Caco-2 (cell line): ENCODE data around the gene EXOC6. TPM values are rescaled to one million over a fixed set of nuclear protein-coding genes. Genes with fewer than 3 reads are reported as not detected.

Experiments
- BruUV-seq: library from RNA; stranded (reverse); fragments of 400-500 nt; replicated peaks from 2 replicates; lab custom pipeline; 2021; lab: Mats Ljungman, UMichigan
- CTCF ChIA-PET: fragments of 300-600 bp; sonication (Branson Sonifier 250); formaldehyde crosslinking; loops from one replicate; lab custom pipeline; 2022; ENCODE audit warnings: antibody characterized with exemption; lab: Charles Lee
- POLR2A ChIA-PET: fragments of 300-600 bp; sonication (Branson Sonifier 250); formaldehyde crosslinking; loops from one replicate; lab custom pipeline; 2022; ENCODE audit warnings: antibody characterized with exemption; lab: Charles Lee
- DNase-seq, 2 experiments: peaks; one replicate each; pipeline versions ENCODE4 v3.0.0 to v3.0.0-alpha.2; 2020 to 2022
- H3K27me3 ChIP-seq: replicated peaks from 2 replicates; pipeline ENCODE4 v1.6.0; 2011; ENCODE audit warnings: low read length; ENCODE audit not compliant: control insufficient read depth, insufficient read depth
- H3K36me3 ChIP-seq: 2 replicates; pipeline ENCODE4 v1.5.1; 2011; ENCODE audit warnings: low read length; ENCODE audit not compliant: control insufficient read depth, insufficient read depth
- H3K4me1 ChIP-seq: fragments of 250-450 bp; sonication (Bioruptor Pico); 2 replicates; pipeline ENCODE4 v1.5.1; 2020; ENCODE audit warnings: mild to moderate bottlenecking
- H3K4me3 ChIP-seq: 2 replicates; pipeline ENCODE4 v1.5.1; 2011; ENCODE audit warnings: low read depth, mild to moderate bottlenecking, control low read depth, low read length
- H3K9me3 ChIP-seq: fragments of 250-450 bp; sonication (Bioruptor Pico); 2 replicates; pipeline ENCODE4 v1.5.1; 2020; ENCODE audit warnings: mild to moderate bottlenecking, moderate library complexity
- H3K27ac Mint-ChIP-seq: one replicate; pipeline ENCODE4 v1.8.0; 2022; ENCODE audit warnings: mixed read lengths; ENCODE audit not compliant: unreplicated experiment
- H3K27me3 Mint-ChIP-seq: one replicate; pipeline ENCODE4 v1.8.0; 2022; ENCODE audit warnings: mixed read lengths; ENCODE audit not compliant: insufficient read depth, unreplicated experiment
- H3K36me3 Mint-ChIP-seq: one replicate; pipeline ENCODE4 v1.8.0; 2022; ENCODE audit warnings: mild to moderate bottlenecking, mixed read lengths; ENCODE audit not compliant: insufficient read depth, unreplicated experiment
- H3K4me1 Mint-ChIP-seq: one replicate; pipeline ENCODE4 v1.8.0; 2022; ENCODE audit warnings: low read depth, mixed read lengths; ENCODE audit not compliant: unreplicated experiment
- H3K4me3 Mint-ChIP-seq: one replicate; pipeline ENCODE4 v1.8.0; 2022; ENCODE audit warnings: mild to moderate bottlenecking, moderate library complexity, mixed read lengths; ENCODE audit not compliant: unreplicated experiment
- H3K9me3 Mint-ChIP-seq: one replicate; pipeline ENCODE4 v1.8.0; 2022; ENCODE audit warnings: mixed read lengths; ENCODE audit not compliant: unreplicated experiment
- CTCF ChIP-seq, 2 experiments: fragments of 200-600 bp in 1 of 2; IDR thresholded peaks; 1 replicate in 1 of 2; 2 replicates in 1 of 2; pipeline versions ENCODE4 v1.5.1 to v1.8.0; 2011 to 2022; ENCODE audit warnings: antibody characterized with exemption in 1 of 2, control low read depth in 1 of 2, inconsistent platforms in 1 of 2, low read depth in 1 of 2, low read length in 1 of 2, mild to moderate bottlenecking in 1 of 2, moderate library complexity in 1 of 2; ENCODE audit not compliant: insufficient read depth in 1 of 2, severe bottlenecking in 1 of 2, unreplicated experiment in 1 of 2
- intact Hi-C: fragments of 100-400 bp; cut with micrococcal nuclease; formaldehyde crosslinking; loops from one replicate; pipeline ENCODE4 v1.10.0; 2022; ENCODE audit not compliant: unreplicated experiment
- total RNA-seq: library from RNA; stranded (reverse); gene quantifications from 2 replicates; pipeline ENCODE4 v1.2.3, GENCODE V29; 2022

EXOC6 gene
- total RNA-seq, 1 experiment from 2014 or later = 12.5 TPM

DNA sequence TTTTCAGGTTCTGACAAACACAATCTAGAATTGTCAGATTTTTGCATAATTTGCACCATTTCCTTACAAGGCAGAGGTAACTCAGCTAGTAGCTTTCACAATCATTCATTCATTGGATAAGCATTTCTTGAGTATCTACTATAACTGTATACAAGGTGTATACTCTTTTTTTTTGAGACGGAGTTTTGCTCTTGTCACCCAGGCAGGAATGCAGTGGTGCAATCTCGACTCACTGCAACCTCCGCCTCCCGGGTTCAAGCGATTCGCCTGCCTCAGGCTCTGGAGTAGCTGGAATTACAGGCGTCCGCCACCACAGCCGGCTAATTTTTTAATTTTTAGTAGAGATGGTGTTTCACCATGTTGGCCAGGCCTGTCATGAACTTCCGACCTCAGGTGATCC lies 16.2 kb upstream of the EXOC6 start:
- Mint-ChIP-seq H3K9me3 (no peaks in the 10 kb centered on the region), H3K27ac (no peak overlapping the region), H3K36me3 (no peaks in the 10 kb centered on the region), H3K4me3 (no peak overlapping the region), H3K4me1 (peaks cover 13% of the 10 kb centered on the region), H3K27me3 (no peaks in the 10 kb centered on the region)
- CTCF ChIA-PET = no interaction called here
- intact Hi-C loops = no loop called here
- Histone ChIP-seq H3K36me3 (no peaks in the 10 kb centered on the region), H3K4me1 (peaks cover 4% of the 10 kb centered on the region; the same call in 1 of the 2 replicates), H3K4me3 (no peak overlapping the region), H3K27me3 (no peaks in the 10 kb centered on the region), H3K9me3 (no peaks in the 10 kb centered on the region)
- TF ChIP-seq CTCF (IDR thresholded peaks at IDR 0.05; ENCODE audit: insufficient read depth in 1 of 2, low read depth in 1 of 2, low read length in 1 of 2, severe bottlenecking in 1 of 2, unreplicated experiment in 1 of 2) = no peak
- POLR2A ChIA-PET = no interaction called here
- BruUV-seq = no TSS peak
- DNase-seq = no peak

GRCh38 chr10:92832998-92833650 lies 15.2 kb upstream of the EXOC6 start:
- H3K36me3 Mint-ChIP-seq = no peaks in the 10 kb centered on the region
- peaks cover 7% of the 10 kb centered on the region for H3K4me1 Mint-ChIP-seq
- no peaks in the 10 kb centered on the region for H3K9me3 ChIP-seq
- no peaks in the 10 kb centered on the region for H3K27me3 Mint-ChIP-seq
- BruUV-seq = no TSS peak
- TF ChIP-seq CTCF (IDR thresholded peaks at IDR 0.05; ENCODE audit: insufficient read depth in 1 of 2, low read depth in 1 of 2, low read length in 1 of 2, severe bottlenecking in 1 of 2, unreplicated experiment in 1 of 2) = no peak
- H3K27me3 ChIP-seq = no peaks in the 10 kb centered on the region
- no peaks in the 10 kb centered on the region for H3K36me3 ChIP-seq
- DNase-seq = no peak
- no peak overlapping the region for H3K27ac Mint-ChIP-seq
- intact Hi-C loops = no loop called here
- no peak overlapping the region for H3K4me3 Mint-ChIP-seq
- H3K4me1 ChIP-seq = peaks cover 12% of the 10 kb centered on the region; the same call in 1 of the 2 replicates
- ChIA-PET POLR2A (no interaction called here), CTCF (no interaction called here)
- no peak overlapping the region for H3K4me3 ChIP-seq
- no peaks in the 10 kb centered on the region for H3K9me3 Mint-ChIP-seq

DNA sequence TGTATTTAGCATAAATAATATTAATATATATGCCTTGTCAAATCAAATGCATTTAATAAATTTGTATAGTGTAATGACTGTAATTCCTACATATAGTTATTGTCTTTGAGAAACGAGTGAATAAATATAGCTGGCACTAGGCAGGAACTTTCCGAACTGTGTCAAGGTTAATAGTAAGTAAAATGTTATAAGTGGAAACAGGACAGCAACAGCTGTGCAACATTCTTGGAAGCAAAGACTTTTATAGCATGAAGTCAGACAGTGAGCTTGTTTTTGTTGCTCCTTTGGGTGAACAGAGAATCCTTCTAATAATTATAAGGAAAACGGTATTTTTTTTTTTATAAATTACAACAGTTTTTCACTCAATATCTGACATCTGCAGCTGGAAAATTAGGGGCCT lies 14.0 kb upstream of the EXOC6 start:
- POLR2A ChIA-PET = interaction anchor here (0.6 kb wide), 1 partner anchor 71 kb away, joined by 19 read pairs; no protein-coding TSS in a partner anchor
- H3K4me1 Mint-ChIP-seq = peaks cover 7% of the 10 kb centered on the region
- CTCF ChIA-PET = interaction anchor here (0.9 kb wide), 1 partner anchor 9 kb away, joined by 4 read pairs; no protein-coding TSS in a partner anchor
- intact Hi-C loops = no loop called here
- H3K27me3 Mint-ChIP-seq = no peaks in the 10 kb centered on the region
- H3K27me3 ChIP-seq = no peaks in the 10 kb centered on the region
- no peak for TF ChIP-seq CTCF (IDR thresholded peaks at IDR 0.05; ENCODE audit: insufficient read depth in 1 of 2, low read depth in 1 of 2, low read length in 1 of 2, severe bottlenecking in 1 of 2, unreplicated experiment in 1 of 2)
- no peaks in the 10 kb centered on the region for H3K36me3 Mint-ChIP-seq
- H3K27ac Mint-ChIP-seq = no peak overlapping the region
- H3K9me3 Mint-ChIP-seq = no peaks in the 10 kb centered on the region
- no peak overlapping the region for H3K4me3 Mint-ChIP-seq
- H3K4me1 ChIP-seq = peaks cover 13% of the 10 kb centered on the region; the same call in 1 of the 2 replicates
- H3K9me3 ChIP-seq = no peaks in the 10 kb centered on the region
- no peaks in the 10 kb centered on the region for H3K36me3 ChIP-seq
- DNase-seq = no peak
- no TSS peak for BruUV-seq
- H3K4me3 ChIP-seq = no peak overlapping the region
